Measurements from ENCODE around the gene FAM234B. TPM values are rescaled to one million over a fixed set of nuclear protein-coding genes. Genes with fewer than 3 reads are reported as not detected.

Gene FAM234B
- total and polyA plus RNA-seq, 2 experiments from 2014 or later: 9.5 to 21.1 TPM

- TF ChIP-seq ZNF462 (CRISPR knock-in tag; IDR thresholded peaks at IDR 0.05) (no peak), ETS1 (IDR thresholded peaks at IDR 0.05) (no peak), STAT1 (IDR thresholded peaks at IDR 0.05; ENCODE audit: unreplicated experiment) (no peak), CTCF (conservative IDR thresholded peaks at IDR 0.05; ENCODE audit: low read depth in 2 of 2) (no peak), EZH2phosphoT487 (IDR thresholded peaks at IDR 0.05; ENCODE audit: unreplicated experiment) (no peak), JUNB (IDR thresholded peaks at IDR 0.05; ENCODE audit: unreplicated experiment) (no peak)
These were observed 17.2 kb downstream of the FAM234B start (continued) for GRCh38 chr12:13061377-13061776.

- peaks cover 3% of the 10 kb centered on the region; the same call in 1 of the 2 replicates for H3K9me2 ChIP-seq (ENCODE audit: insufficient read depth)
- peaks cover 8% of the 10 kb centered on the region; the same call in 2 of the 3 replicates for H3K4me1 Mint-ChIP-seq
- no peaks in the 10 kb centered on the region for H3F3A ChIP-seq (replicated peaks; ENCODE audit: low read depth)
- no peak for TF ChIP-seq STAT1 (IDR thresholded peaks at IDR 0.05; ENCODE audit: unreplicated experiment)
- no peak for TF ChIP-seq ETS1 (IDR thresholded peaks at IDR 0.05)
- TF ChIP-seq ZNF114 (CRISPR knock-in tag; IDR thresholded peaks at IDR 0.05): no peak
- DNase-seq (ENCODE audit: low spot score): no peak
- no peaks in the 10 kb centered on the region for H4K20me1 ChIP-seq (replicated peaks; ENCODE audit: insufficient read depth)
- H3K79me2 ChIP-seq (replicated peaks; ENCODE audit: insufficient read depth): no peaks in the 10 kb centered on the region
- no peaks in the 10 kb centered on the region for H3K9me3 Mint-ChIP-seq
- H3K27me3 Mint-ChIP-seq (ENCODE audit: insufficient read depth, low read depth, poor library complexity): no peaks in the 10 kb centered on the region
- H2AFZ ChIP-seq: no peak overlapping the region
- no peaks in the 10 kb centered on the region for H3K4me1 ChIP-seq (ENCODE audit: insufficient read depth)
- H3K27ac ChIP-seq (ENCODE audit: low read depth): no peak overlapping the region
- no peak for ATAC-seq
- no peak overlapping the region for H3K27ac Mint-ChIP-seq
- no peak overlapping the region for H3K4me3 Mint-ChIP-seq
- H3K4me3 ChIP-seq: no peak overlapping the region
- no peaks in the 10 kb centered on the region for H3K27me3 ChIP-seq (ENCODE audit: insufficient read depth)
- H3K36me3 ChIP-seq (ENCODE audit: insufficient read depth): no peaks in the 10 kb centered on the region; the same call in none of the 2 replicates
- peaks cover 32% of the 10 kb centered on the region for H3K36me3 Mint-ChIP-seq (ENCODE audit: low read depth)
- H3K4me2 ChIP-seq: no peak overlapping the region
These were observed 18.5 kb downstream of the FAM234B start for GRCh38 chr12:13062669-13063068.

Data from GM23338 (cell line).